GM23338 (cell line): ENCODE data around the gene SPINK14. TPM values are rescaled to one million over a fixed set of nuclear protein-coding genes. Genes with fewer than 3 reads are reported as not detected.

Experiments used
- ATAC-seq: fragments of 200-7000 bp; cut with Tn5 transposase; 3 replicates; pipeline ENCODE4 v1.9.1; 2020
- DNase-seq: peaks from one replicate; pipeline ENCODE4 v3.0.0-alpha.2; 2015; ENCODE audit warnings: low spot score
- H2AFZ ChIP-seq: fragments of 200-600 bp; sonication (generic); 2 replicates; pipeline ENCODE4 v1.8.0; 2016; ENCODE audit warnings: antibody characterized with exemption, mild to moderate bottlenecking, moderate library complexity
- H3F3A ChIP-seq: fragments of 200-600 bp; sonication (generic); replicated peaks from 2 replicates; pipeline ENCODE4 v1.8.0; 2017; ENCODE audit warnings: antibody characterized with exemption, mixed run types, low read depth
- H3K27ac ChIP-seq: fragments of 200-600 bp; sonication (generic); 2 replicates; pipeline ENCODE4 v1.6.1; 2016; ENCODE audit warnings: low read depth
- H3K27me3 ChIP-seq: fragments of 200-600 bp; sonication (generic); 2 replicates; pipeline ENCODE4 v1.8.0; 2016; ENCODE audit warnings: mild to moderate bottlenecking, mixed run types, moderate library complexity; ENCODE audit not compliant: insufficient read depth
- H3K36me3 ChIP-seq: fragments of 200-600 bp; sonication (generic); 2 replicates; pipeline ENCODE4 v1.8.0; 2016; ENCODE audit warnings: mild to moderate bottlenecking; ENCODE audit not compliant: insufficient read depth
- H3K4me1 ChIP-seq: fragments of 200-600 bp; sonication (generic); 2 replicates; pipeline ENCODE4 v1.8.0; 2016; ENCODE audit warnings: mild to moderate bottlenecking, moderate library complexity; ENCODE audit not compliant: insufficient read depth
- H3K4me2 ChIP-seq: fragments of 200-600 bp; sonication (generic); 2 replicates; pipeline ENCODE4 v1.7.1; 2017; ENCODE audit warnings: mixed run types
- H3K4me3 ChIP-seq: fragments of 200-600 bp; sonication (generic); 2 replicates; pipeline ENCODE4 v1.6.1; 2016; ENCODE audit warnings: mixed run types
- H3K79me2 ChIP-seq: fragments of 200-600 bp; sonication (generic); replicated peaks from 2 replicates; pipeline ENCODE4 v1.8.0; 2017; ENCODE audit warnings: mild to moderate bottlenecking; ENCODE audit not compliant: insufficient read depth
- H3K9me2 ChIP-seq: fragments of 200-600 bp; sonication (generic); 2 replicates; pipeline ENCODE4 v1.8.0; 2017; ENCODE audit not compliant: insufficient read depth
- H4K20me1 ChIP-seq: fragments of 200-600 bp; sonication (generic); replicated peaks from 2 replicates; pipeline ENCODE4 v1.8.0; 2017; ENCODE audit warnings: mild to moderate bottlenecking; ENCODE audit not compliant: insufficient read depth
- H3K27ac Mint-ChIP-seq: 2 replicates; pipeline ENCODE4 v1.8.0; 2020; ENCODE audit warnings: inconsistent platforms, mild to moderate bottlenecking, moderate library complexity, mixed read lengths
- H3K27me3 Mint-ChIP-seq: 3 replicates; pipeline ENCODE4 v1.8.0; 2022; ENCODE audit warnings: low read depth, mild to moderate bottlenecking, moderate library complexity, mixed read lengths, inconsistent platforms; ENCODE audit not compliant: insufficient read depth, poor library complexity
- H3K36me3 Mint-ChIP-seq: 3 replicates; pipeline ENCODE4 v1.8.0; 2021; ENCODE audit warnings: low read depth, mild to moderate bottlenecking, inconsistent platforms, moderate library complexity, mixed read lengths
- H3K4me1 Mint-ChIP-seq: 3 replicates; pipeline ENCODE4 v1.8.0; 2020; ENCODE audit warnings: mild to moderate bottlenecking, inconsistent platforms, mixed read lengths
- H3K4me3 Mint-ChIP-seq: 3 replicates; pipeline ENCODE4 v1.8.0; 2021; ENCODE audit warnings: moderate library complexity, mild to moderate bottlenecking, inconsistent platforms, mixed read lengths
- H3K9me3 Mint-ChIP-seq: 3 replicates; pipeline ENCODE4 v1.8.0; 2020; ENCODE audit warnings: moderate library complexity, mild to moderate bottlenecking, inconsistent platforms, mixed read lengths
- CREB1 ChIP-seq: fragments of 250-450 bp; sonication (Bioruptor Pico); IDR thresholded peaks from 2 replicates; pipeline ENCODE4 v1.5.0; 2020; ENCODE audit warnings: low read depth, mild to moderate bottlenecking, moderate library complexity
- EZH2phosphoT487 ChIP-seq: fragments of 200-600 bp; sonication (generic); IDR thresholded peaks from one replicate; pipeline ENCODE4 v1.8.1; 2018; ENCODE audit warnings: antibody characterized with exemption; ENCODE audit not compliant: unreplicated experiment
- NANOG ChIP-seq: IDR thresholded peaks from 2 replicates; pipeline ENCODE4 v1.6.1; 2016; ENCODE audit warnings: antibody characterized with exemption, borderline replicate concordance
- POLR2AphosphoS5 ChIP-seq: IDR thresholded peaks from 2 replicates; pipeline ENCODE4 v1.6.1; 2016; ENCODE audit warnings: antibody characterized with exemption, low read depth
- ZNF331 ChIP-seq: fragments of 250-450 bp; sonication (Bioruptor Pico); IDR thresholded peaks from 2 replicates; pipeline ENCODE4 v1.5.0; 2020; ENCODE audit warnings: low read depth, mild to moderate bottlenecking, moderate library complexity
- polyA plus RNA-seq: library from polyadenylated mRNA; unstranded; fragments of >200 nt; fragmentation: Nextera tagmentation; extraction: Ambion mirVana; gene quantifications from 2 replicates; pipeline ENCODE4 v1.2.1, GENCODE V29; 2016
- total RNA-seq: library from RNA; depleted of rRNA; stranded (reverse); fragments of >200 nt; shearing (Covaris generic); gene quantifications from 2 replicates; pipeline ENCODE4 v1.2.3, GENCODE V29; 2014
- TF ChIP-seq, protein P1 (sequence below): fragments of 250-450 bp; sonication (Bioruptor Pico); IDR thresholded peaks from 2 replicates; pipeline ENCODE4 v1.5.0; 2020; ENCODE audit warnings: mild to moderate bottlenecking, moderate library complexity

SPINK14 gene
- total and polyA plus RNA-seq, 2 experiments from 2014 or later, result not detected

DNA sequence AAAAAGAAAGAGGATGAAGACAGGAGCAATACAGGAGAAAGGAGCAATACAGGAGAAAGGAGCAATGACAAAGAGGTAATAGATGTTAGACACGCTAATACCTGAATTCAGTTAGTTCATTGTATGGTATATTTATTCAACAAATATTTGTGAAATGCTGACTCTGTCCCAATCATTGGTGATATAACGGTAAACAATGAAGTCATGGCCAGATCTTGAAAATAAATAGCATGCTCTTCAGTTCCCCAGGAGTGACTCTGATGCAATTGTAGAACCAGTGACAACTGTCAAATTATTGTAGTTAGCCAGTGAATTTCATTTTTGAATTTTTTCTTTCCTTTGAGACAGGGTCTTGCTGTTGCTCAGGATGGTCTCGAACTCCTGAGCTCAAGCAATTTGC, 48.0 kb upstream of the SPINK14 start:
- Mint-ChIP-seq H3K36me3 (no peaks in the 10 kb centered on the region; the same call in 2 of the 3 replicates), H3K27ac (no peak overlapping the region)
- no peaks in the 10 kb centered on the region for H4K20me1 ChIP-seq

More for the DNA sequence above, 48.0 kb upstream of the SPINK14 start:
- Histone ChIP-seq H3K27ac (no peak overlapping the region), H3K4me2 (no peak overlapping the region), H3F3A (no peaks in the 10 kb centered on the region), H3K9me2 (no peaks in the 10 kb centered on the region), H3K4me3 (no peak overlapping the region), H3K79me2 (no peaks in the 10 kb centered on the region), H3K36me3 (peaks cover 6% of the 10 kb centered on the region; the same call in 1 of the 2 replicates), H3K27me3 (no peaks in the 10 kb centered on the region), H3K4me1 (no peaks in the 10 kb centered on the region), H2AFZ (no peak overlapping the region)
- no peak for DNase-seq
- Mint-ChIP-seq H3K9me3 (no peaks in the 10 kb centered on the region), H3K4me3 (no peak overlapping the region), H3K27me3 (no peaks in the 10 kb centered on the region), H3K4me1 (no peaks in the 10 kb centered on the region)
- TF ChIP-seq CREB1 (CRISPR knock-in tag) (no peak), ZNF331 (CRISPR knock-in tag) (no peak), NANOG (no peak), POLR2AphosphoS5 (no peak), EZH2phosphoT487 (no peak)
- TF ChIP-seq, protein P1, sequence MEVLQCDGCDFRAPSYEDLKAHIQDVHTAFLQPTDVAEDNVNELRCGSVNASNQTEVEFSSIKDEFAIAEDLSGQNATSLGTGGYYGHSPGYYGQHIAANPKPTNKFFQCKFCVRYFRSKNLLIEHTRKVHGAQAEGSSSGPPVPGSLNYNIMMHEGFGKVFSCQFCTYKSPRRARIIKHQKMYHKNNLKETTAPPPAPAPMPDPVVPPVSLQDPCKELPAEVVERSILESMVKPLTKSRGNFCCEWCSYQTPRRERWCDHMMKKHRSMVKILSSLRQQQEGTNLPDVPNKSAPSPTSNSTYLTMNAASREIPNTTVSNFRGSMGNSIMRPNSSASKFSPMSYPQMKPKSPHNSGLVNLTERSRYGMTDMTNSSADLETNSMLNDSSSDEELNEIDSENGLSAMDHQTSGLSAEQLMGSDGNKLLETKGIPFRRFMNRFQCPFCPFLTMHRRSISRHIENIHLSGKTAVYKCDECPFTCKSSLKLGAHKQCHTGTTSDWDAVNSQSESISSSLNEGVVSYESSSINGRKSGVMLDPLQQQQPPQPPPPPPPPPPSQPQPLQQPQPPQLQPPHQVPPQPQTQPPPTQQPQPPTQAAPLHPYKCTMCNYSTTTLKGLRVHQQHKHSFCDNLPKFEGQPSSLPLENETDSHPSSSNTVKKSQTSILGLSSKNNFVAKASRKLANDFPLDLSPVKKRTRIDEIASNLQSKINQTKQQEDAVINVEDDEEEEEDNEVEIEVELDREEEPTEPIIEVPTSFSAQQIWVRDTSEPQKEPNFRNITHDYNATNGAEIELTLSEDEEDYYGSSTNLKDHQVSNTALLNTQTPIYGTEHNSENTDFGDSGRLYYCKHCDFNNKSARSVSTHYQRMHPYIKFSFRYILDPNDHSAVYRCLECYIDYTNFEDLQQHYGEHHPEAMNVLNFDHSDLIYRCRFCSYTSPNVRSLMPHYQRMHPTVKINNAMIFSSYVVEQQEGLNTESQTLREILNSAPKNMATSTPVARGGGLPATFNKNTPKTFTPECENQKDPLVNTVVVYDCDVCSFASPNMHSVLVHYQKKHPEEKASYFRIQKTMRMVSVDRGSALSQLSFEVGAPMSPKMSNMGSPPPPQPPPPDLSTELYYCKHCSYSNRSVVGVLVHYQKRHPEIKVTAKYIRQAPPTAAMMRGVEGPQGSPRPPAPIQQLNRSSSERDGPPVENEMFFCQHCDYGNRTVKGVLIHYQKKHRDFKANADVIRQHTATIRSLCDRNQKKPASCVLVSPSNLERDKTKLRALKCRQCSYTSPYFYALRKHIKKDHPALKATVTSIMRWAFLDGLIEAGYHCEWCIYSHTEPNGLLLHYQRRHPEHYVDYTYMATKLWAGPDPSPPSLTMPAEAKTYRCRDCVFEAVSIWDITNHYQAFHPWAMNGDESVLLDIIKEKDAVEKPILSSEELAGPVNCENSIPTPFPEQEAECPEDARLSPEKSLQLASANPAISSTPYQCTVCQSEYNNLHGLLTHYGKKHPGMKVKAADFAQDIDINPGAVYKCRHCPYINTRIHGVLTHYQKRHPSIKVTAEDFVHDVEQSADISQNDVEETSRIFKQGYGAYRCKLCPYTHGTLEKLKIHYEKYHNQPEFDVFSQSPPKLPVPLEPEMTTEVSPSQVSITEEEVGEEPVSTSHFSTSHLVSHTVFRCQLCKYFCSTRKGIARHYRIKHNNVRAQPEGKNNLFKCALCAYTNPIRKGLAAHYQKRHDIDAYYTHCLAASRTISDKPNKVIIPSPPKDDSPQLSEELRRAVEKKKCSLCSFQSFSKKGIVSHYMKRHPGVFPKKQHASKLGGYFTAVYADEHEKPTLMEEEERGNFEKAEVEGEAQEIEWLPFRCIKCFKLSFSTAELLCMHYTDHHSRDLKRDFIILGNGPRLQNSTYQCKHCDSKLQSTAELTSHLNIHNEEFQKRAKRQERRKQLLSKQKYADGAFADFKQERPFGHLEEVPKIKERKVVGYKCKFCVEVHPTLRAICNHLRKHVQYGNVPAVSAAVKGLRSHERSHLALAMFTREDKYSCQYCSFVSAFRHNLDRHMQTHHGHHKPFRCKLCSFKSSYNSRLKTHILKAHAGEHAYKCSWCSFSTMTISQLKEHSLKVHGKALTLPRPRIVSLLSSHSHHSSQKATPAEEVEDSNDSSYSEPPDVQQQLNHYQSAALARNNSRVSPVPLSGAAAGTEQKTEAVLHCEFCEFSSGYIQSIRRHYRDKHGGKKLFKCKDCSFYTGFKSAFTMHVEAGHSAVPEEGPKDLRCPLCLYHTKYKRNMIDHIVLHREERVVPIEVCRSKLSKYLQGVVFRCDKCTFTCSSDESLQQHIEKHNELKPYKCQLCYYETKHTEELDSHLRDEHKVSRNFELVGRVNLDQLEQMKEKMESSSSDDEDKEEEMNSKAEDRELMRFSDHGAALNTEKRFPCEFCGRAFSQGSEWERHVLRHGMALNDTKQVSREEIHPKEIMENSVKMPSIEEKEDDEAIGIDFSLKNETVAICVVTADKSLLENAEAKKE, result no peak
- no peak for ATAC-seq
